HG02571 (cell line): ENCODE data around the gene GRK2.

Source experiments
- ATAC-seq: cut with Tn5 transposase; IDR thresholded peaks from one replicate; pipeline ENCODE4 v1.9.1; 2021; ENCODE audit warnings: mild to moderate bottlenecking, moderate library complexity; ENCODE audit not compliant: unreplicated experiment

GRK2 gene

DNA sequence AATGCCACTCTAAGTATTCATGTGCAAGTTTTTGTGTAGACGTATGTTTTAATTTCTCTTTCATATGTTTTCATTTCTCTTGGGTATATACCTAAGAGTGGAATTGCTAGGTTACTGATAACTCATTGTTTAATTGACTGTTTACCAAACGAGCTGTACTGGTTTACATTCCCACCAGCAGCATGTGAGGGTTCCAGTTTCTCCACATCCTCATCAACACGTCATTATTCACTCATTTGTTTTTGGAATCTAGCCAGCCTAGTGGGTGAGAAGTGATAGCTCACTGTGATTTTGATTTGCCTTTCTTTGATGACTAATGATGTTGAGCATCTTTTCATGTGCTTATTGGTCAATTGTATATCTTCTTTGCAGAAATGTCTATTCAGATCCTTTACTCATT, 26.8 kb downstream of the GRK2 start:
- no peak for ATAC-seq

- ATAC-seq = no peak
Observed at GRCh38 chr11:67295846-67296245, 29.6 kb downstream of the GRK2 start.

DNA sequence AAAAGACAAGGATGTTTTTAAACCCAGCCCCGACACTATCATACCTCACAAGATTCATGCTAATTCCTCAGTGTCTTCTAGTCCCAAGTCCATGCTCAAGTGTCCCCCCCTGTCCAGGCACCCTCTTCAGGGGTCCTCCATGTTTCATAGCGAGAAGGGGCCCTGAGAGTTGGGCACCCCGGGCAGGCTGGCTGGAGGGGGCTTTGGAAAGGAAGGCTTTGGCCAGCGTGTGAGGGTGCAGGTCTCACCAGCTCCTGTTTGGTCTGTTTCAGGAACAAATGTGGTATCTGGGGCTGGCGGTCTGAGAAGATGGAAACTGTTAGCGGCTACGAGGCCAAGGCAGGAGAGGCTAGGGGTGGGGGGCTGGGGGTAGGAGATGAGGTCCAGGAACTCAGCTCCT, 32.5 kb downstream of the GRK2 start:
- no peak for ATAC-seq

DNA sequence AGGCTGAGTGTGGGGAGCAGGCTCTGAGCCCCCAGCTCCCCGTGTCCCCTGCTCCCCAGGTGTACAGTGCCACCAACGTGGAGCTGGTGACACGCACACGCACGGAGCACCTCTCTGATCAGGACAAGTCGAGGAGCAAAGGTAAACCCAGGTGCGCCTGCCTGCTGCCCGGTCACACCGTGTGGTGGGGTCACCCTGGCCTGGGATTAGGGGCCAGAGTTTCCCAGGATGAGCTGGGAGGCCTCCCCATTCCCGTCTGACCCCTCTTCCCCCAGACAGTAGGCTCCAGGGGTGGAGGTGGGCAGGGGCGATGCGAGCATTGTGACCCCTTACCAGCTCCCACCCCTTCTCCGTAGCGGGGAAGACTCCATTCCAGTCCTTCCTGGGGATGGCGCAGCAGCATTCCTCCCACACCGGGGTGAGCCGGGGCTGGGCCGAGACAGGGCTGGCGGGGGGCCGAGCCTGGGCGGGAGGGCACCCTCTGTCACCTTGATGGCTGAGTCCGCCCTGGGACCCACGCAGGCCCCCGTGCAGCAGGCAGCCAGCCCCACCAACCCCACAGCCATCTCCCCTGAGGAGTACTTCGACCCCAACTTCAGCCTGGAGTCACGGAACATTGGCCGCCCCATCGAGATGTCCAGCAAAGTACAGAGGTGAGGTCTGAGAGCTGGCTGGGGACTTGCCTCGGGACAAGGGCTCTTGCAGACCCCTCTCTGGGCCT, 33.4 kb downstream of the GRK2 start:
- no peak for ATAC-seq

DNA sequence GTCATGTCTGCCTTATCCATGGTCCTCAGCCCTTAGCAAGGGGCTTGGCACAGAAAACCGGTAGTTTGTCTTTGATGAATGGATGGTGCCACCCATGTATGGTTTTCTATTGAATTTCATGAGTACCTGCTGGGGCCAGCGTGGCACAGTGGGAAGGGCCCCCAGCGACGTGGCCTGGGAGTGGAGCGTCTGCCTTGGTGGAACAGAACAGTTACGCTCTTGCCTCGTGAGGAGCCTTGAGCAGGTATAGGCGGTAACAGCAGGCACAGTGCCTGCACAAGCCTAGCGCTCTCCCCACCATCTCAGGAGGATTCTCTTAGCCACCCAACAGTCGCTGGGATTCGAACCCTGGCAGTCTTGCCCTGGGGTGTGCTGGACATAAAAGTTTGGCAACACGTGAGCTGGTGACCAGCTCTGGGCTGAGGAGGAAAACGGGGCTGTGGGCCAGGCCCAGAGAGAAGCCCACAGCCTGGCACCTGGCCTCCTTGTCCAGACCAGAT, 34.0 kb downstream of the GRK2 start:
- ATAC-seq = no peak

DNA sequence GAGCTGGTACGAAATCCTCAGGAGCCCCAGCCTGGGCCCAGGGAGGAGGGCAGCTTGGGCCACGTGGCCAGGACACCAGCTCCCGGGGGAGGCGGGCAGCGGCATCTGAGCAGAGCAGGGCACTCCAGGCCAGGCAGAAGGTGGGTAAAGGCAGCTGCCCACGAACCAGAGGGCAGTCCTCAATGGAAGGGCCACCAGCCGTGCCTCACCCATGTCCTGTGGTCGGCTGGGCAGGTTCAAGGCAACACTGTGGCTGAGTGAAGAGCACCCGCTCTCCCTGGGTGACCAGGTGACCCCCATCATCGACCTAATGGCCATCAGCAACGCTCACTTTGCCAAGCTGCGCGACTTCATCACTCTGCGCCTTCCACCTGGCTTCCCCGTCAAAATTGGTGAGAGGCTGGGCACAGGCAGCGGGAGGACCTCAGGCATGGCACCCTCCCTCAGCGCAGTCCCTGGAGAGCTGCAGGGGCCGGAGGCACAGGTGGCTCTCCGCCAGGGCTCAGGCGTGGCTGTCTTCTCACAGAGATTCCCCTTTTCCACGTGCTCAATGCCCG, 34.6 kb downstream of the GRK2 start:
- ATAC-seq = no peak

GRCh38 chr11:67301313-67301921, 35.1 kb downstream of the GRK2 start:
- ATAC-seq = no peak

DNA sequence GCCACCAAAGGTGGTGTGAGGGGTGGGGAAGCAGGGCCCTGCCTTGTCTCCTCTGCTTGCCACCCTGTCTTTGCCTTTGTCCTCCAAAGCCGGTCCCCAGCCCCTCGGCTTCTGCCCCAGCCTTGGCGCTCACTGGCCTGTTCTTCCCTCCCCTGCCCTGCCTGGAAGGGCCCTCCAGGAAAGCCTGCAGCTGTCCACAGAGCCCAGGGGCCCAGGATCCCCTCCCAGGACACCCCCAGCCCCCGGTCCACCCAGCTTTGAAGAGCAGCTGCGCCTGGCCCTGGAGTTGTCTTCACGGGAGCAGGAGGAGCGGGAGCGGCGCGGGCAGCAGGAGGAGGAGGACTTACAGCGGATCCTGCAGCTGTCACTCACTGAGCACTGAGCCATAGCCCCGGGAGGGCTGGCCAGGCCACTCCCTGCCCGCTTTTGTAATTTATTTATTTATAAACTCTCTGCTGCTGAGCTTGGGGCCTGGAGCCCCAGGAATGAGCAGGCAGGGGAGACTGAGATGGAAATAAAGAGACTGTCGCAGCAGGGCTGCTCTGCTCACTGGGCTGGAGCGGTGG, 35.8 kb downstream of the GRK2 start:
- ATAC-seq = no peak

GRCh38 chr11:67302571-67303131, 36.4 kb downstream of the GRK2 start:
- no peak for ATAC-seq

- ATAC-seq = no peak
Observed at GRCh38 chr11:67303132-67303834, 37.0 kb downstream of the GRK2 start, which contains the start of gene SSH3. Gene SSH3 (plus strand): TSS chr11:67303530. CDS start chr11:67303626, 96 bp downstream.

DNA sequence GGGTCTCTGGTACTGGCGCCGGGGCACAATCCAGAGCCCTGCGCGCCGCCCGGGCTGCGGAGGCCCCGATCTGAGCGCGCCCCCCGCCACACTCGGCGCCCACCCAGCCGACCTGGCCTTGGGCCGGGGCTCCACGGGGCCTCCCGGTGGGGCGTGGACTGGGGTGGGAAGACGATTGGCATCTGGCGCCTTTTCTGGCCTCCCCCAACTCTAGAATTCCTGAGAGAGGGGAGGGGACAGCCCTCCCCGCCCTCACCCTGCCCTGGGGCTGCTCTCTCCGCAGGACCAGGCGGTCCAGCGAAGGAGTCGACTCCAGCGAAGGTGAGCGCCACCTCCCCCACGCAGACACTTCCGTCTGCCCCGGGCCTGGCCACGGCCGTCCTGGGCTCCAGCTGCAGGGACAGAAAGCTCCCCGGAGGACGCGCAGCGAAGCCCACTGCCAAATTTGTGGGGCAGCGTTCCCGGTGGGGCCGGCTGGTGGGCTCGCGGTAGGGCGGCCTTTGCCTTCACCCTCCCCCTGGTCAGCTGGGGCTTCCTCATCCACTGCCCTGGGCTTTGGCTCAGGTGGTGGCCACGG, 37.6 kb downstream of the GRK2 start:
- ATAC-seq = no peak

DNA sequence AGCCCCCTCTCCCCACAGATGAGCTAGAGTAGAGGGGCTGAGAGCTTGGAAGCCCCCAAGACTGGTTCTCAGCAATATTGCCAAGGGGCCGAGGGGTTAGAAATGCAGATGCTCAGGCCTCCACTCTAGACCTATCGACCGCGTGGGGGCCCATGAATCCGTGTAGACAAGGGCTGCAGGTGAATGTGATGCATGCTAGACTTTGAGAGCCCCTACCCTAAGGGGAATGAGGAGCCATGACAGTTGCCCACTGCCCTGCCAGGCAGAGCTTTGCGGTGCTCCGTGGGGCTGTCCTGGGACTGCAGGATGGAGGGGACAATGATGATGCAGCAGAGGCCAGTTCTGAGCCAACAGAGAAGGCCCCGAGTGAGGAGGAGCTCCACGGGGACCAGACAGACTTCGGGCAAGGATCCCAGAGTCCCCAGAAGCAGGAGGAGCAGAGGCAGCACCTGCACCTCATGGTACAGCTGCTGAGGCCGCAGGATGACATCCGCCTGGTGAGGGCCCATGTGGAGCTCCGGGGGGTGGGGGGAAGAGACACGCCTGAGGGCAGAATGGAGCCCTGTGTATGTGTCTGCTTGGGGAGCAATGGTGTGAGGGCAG, 38.3 kb downstream of the GRK2 start:
- no peak for ATAC-seq

GRCh38 chr11:67306769-67307544, 40.7 kb downstream of the GRK2 start:
- no peak for ATAC-seq

- ATAC-seq = no peak
Observed at GRCh38 chr11:67307545-67308001, 41.3 kb downstream of the GRK2 start.

- ATAC-seq = no peak
Observed at GRCh38 chr11:67308031-67308866, 42.0 kb downstream of the GRK2 start.

DNA sequence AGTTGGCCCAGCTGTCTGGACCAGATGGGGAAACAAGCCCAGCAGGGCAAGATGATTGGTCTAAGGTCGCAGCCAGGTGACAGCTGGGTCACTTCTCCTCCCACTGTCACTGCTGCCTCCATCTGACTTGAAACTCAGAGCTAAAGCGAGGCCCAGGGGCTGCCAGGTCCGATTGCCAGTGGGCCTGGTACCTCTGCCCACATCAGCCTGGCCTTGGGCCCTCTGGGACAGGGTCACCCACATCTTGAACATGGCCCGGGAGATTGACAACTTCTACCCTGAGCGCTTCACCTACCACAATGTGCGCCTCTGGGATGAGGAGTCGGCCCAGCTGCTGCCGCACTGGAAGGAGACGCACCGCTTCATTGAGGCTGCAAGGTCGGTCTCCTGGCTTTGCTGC, 42.9 kb downstream of the GRK2 start:
- no peak for ATAC-seq

DNA sequence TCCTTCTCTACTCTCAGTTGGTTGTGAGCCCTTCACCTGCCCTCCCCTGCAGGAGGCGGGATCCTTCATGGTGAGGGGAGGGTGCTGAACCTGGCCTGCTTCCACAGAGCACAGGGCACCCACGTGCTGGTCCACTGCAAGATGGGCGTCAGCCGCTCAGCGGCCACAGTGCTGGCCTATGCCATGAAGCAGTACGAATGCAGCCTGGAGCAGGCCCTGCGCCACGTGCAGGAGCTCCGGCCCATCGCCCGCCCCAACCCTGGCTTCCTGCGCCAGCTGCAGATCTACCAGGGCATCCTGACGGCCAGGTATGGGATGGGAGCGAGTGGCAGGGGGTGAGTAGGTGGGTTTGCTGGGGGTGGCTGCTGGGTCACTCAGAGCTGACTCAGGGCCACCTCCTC, 43.4 kb downstream of the GRK2 start:
- no peak for ATAC-seq

DNA sequence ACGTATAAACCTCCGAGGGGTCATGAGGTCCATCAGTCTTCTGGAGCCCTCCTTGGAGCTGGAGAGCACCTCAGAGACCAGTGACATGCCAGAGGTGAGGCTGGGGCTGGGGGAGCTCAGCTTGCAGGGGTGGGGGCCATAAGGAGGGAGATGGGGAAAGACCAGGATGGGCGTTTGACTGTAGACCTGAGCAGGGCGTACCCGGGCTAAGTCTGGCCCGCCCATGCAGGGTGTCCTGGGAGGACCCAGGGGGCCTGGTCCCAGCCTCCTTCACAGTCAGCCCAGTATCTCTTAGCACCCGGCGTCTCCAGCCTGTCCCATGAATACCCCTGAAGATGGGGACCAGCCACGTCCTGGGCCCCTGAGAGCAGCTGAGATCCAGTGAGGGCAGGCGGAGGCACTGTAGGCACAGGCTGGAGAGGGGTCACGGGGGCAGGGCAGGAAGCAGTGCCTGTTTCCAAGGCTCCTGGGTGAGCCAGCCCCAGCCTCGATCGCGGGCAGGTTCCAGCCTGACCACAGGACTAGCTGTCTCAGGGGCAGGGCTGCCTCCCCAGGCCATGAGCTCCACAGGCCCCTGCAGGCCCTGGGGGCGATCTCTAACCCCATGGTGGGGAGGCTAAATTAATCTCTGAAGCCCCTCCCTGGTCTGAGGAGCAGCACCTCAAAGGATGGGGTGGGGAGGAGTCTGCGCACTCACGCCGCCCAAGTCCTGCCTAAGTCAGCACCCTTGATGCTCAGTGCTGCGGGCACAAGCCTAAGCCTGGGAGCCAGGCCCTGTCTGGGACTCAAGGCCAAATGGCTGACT, 44.2 kb downstream of the GRK2 start:
- no peak for ATAC-seq
